Stimulated activated CD4-positive, alpha-beta T cell treated with anti-CD3 and anti-CD28 coated beads, Interleukin-1b, Interleukin-23, amount 100 ng/mL, for 1 hour (primary cell): ENCODE measurements around the gene MAPK14.
A peak's percentile ranks its signal among the peaks of the same experiment; 100 is the strongest.
"Not testable (repeated sequence)": the region's sequence is repeated elsewhere in the genome, so short reads cannot be mapped to it uniquely, and the experiment has no call there.

ENCODE experiments used
- DNase-seq, 2 donors: peaks; one replicate each; pipeline ENCODE4 v3.0.0-alpha.2; 2020; ENCODE audit warnings: low read depth in 2 of 2

Gene MAPK14

GRCh38 chr6:36027501-36028087, at the start of gene MAPK14:
MAPK14 (plus strand) TSS chr6:36027808; CDS start chr6:36028158, 350 bp downstream.
- peak; percentile 95 to 97 for DNase-seq

GRCh38 chr6:35980126-35980525, 47.5 kb upstream of the MAPK14 start:
- not testable (repeated sequence) for DNase-seq

- DNase-seq: no peak
These were observed 46.5 kb upstream of the MAPK14 start for GRCh38 chr6:35980991-35981645.

GRCh38 chr6:35984701-35985100, 42.9 kb upstream of the MAPK14 start:
- no peak for DNase-seq

- not testable (repeated sequence) for DNase-seq
These were observed 39.6 kb upstream of the MAPK14 start for GRCh38 chr6:35988047-35988446.

- DNase-seq: no peak
These were observed 34.5 kb upstream of the MAPK14 start for GRCh38 chr6:35993150-35993549.

- DNase-seq: no peak
These were observed 27.2 kb upstream of the MAPK14 start for GRCh38 chr6:36000451-36000850.

- no peak for DNase-seq
These were observed 11.9 kb upstream of the MAPK14 start for GRCh38 chr6:36015666-36016065.

- DNase-seq: no peak
These were observed 9.3 kb upstream of the MAPK14 start for GRCh38 chr6:36018339-36018738.

- DNase-seq: no peak
These were observed 8.4 kb upstream of the MAPK14 start for GRCh38 chr6:36019167-36019566.

- no peak for DNase-seq
These were observed 7.5 kb upstream of the MAPK14 start for GRCh38 chr6:36020154-36020553.

GRCh38 chr6:36023996-36024795, 3.4 kb upstream of the MAPK14 start, which contains the start of gene SLC26A8:
SLC26A8 (minus strand) TSS chr6:36024641; CDS start chr6:36019707, 4,934 bp downstream.
- DNase-seq: no peak

GRCh38 chr6:36025260-36025931, 2.2 kb upstream of the MAPK14 start:
- DNase-seq: no peak

GRCh38 chr6:36025932-36026327, 1.7 kb upstream of the MAPK14 start:
- no peak for DNase-seq

GRCh38 chr6:36028088-36028876, 674 bp downstream of the MAPK14 start:
- DNase-seq: peak in 1 of 2 donors; percentile 12

- DNase-seq: peak; percentile 44 to 53
These were observed 1.3 kb downstream of the MAPK14 start for GRCh38 chr6:36028877-36029324.

GRCh38 chr6:36029464-36029863, 1.9 kb downstream of the MAPK14 start:
- no peak for DNase-seq

- no peak for DNase-seq
These were observed 4.7 kb downstream of the MAPK14 start for GRCh38 chr6:36032261-36032660.

- DNase-seq: not testable (repeated sequence)
These were observed 5.5 kb downstream of the MAPK14 start for GRCh38 chr6:36033144-36033543.

GRCh38 chr6:36033935-36034334, 6.3 kb downstream of the MAPK14 start:
- no peak for DNase-seq

GRCh38 chr6:36034441-36034840, 6.8 kb downstream of the MAPK14 start:
- no peak for DNase-seq
